Endothelial cell of umbilical vein (primary cell): ENCODE results near the gene SLIT1. TPM values are rescaled to one million over a fixed set of nuclear protein-coding genes. Genes with fewer than 3 reads are reported as not detected.

ENCODE experiments used
- BruUV-seq: library from RNA; stranded (reverse); fragments of 400-500 nt; replicated peaks from 2 replicates; lab custom pipeline; 2021; lab: Mats Ljungman, UMichigan
- CTCF ChIA-PET: fragments of 300-600, 350-600 bp; sonication (Branson Sonifier 250); formaldehyde crosslinking; loops from one replicate; lab custom pipeline; 2021; ENCODE audit warnings: antibody characterized with exemption, inconsistent platforms; lab: Charles Lee
- POLR2A ChIA-PET: fragments of 300-600, 350-600 bp; sonication (Branson Sonifier 250); formaldehyde crosslinking; loops from one replicate; lab custom pipeline; 2021; ENCODE audit warnings: antibody characterized with exemption, inconsistent platforms; lab: Charles Lee
- DNase-seq: peaks from one replicate; pipeline ENCODE4 v3.0.0-alpha.2; 2011; ENCODE audit warnings: low read depth, low spot score
- FAIRE-seq: peaks from 2 replicates; lab custom pipeline; 2011; peaks lifted over from hg19 to GRCh38; lab: Jason Lieb, UNC
- H2AFZ ChIP-seq: 2 replicates; pipeline ENCODE4 v1.6.0; 2012; ENCODE audit warnings: low read depth, low read length, control low read depth, inconsistent platforms
- H3K27ac ChIP-seq: 2 replicates; pipeline ENCODE4 v1.5.1; 2011; ENCODE audit warnings: low read depth, mild to moderate bottlenecking, control low read depth, low read length, moderate library complexity; ENCODE audit not compliant: insufficient read depth
- H3K27me3 ChIP-seq, 2 experiments: 2 replicates each; pipeline versions ENCODE4 v1.6.0 to v1.6.1; 2011; ENCODE audit warnings: low read length in 2 of 2, mixed read lengths in 1 of 2; ENCODE audit not compliant: control insufficient read depth in 2 of 2, insufficient read depth in 2 of 2
- H3K36me3 ChIP-seq, 2 experiments: 2 replicates in 1 of 2; 3 replicates in 1 of 2; pipeline ENCODE4 v1.5.1; 2011; ENCODE audit warnings: low read length in 2 of 2, mild to moderate bottlenecking in 1 of 2, moderate library complexity in 1 of 2; ENCODE audit not compliant: control insufficient read depth in 2 of 2, insufficient read depth in 2 of 2; ENCODE audit errors: extremely low read depth in 1 of 2
- H3K4me1 ChIP-seq: 3 replicates; pipeline ENCODE4 v1.5.1; 2011; ENCODE audit warnings: mild to moderate bottlenecking, low read length; ENCODE audit not compliant: control insufficient read depth, insufficient read depth; ENCODE audit errors: extremely low read depth
- H3K4me2 ChIP-seq: 2 replicates; pipeline ENCODE4 v1.6.1; 2011; ENCODE audit warnings: low read length, control low read depth, mixed read lengths; ENCODE audit not compliant: insufficient read depth
- H3K4me3 ChIP-seq, 3 experiments: fragments of 200-600 bp in 1 of 3; sonication (generic), shearing (Covaris generic) in 1 of 3; replicated peaks in 1 of 3; 2 replicates each; pipeline ENCODE4 v1.5.1; 2011 to 2016; ENCODE audit warnings: control low read depth in 3 of 3, low read length in 3 of 3, mild to moderate bottlenecking in 2 of 3, inconsistent platforms in 1 of 3, low read depth in 1 of 3, moderate library complexity in 1 of 3; ENCODE audit not compliant: insufficient read depth in 1 of 3
- H3K79me2 ChIP-seq: 2 replicates; pipeline ENCODE4 v1.6.0; 2012; ENCODE audit warnings: low read length, inconsistent platforms; ENCODE audit not compliant: control insufficient read depth, insufficient read depth
- H3K9ac ChIP-seq: replicated peaks from 2 replicates; pipeline ENCODE3; 2011; ENCODE audit warnings: low read length, control low read depth; ENCODE audit not compliant: insufficient read depth; ENCODE audit errors: extremely low read depth
- H3K9me1 ChIP-seq: replicated peaks from 3 replicates; pipeline ENCODE4 v1.6.0; 2011; ENCODE audit warnings: mild to moderate bottlenecking, low read length; ENCODE audit not compliant: control insufficient read depth, insufficient read depth; ENCODE audit errors: extremely low read depth
- H3K9me3 ChIP-seq: replicated peaks from 2 replicates; pipeline ENCODE4 v1.5.1; 2012; ENCODE audit warnings: low read length, inconsistent platforms; ENCODE audit not compliant: control insufficient read depth, insufficient read depth
- H4K20me1 ChIP-seq: replicated peaks from 2 replicates; pipeline ENCODE3; 2011; ENCODE audit warnings: mild to moderate bottlenecking, low read length; ENCODE audit not compliant: control insufficient read depth, insufficient read depth; ENCODE audit errors: extremely low read depth
- CTCF ChIP-seq, 2 donors: IDR thresholded peaks; 1 replicate in 1 of 2; 2 replicates in 1 of 2; pipeline ENCODE4 v1.5.1; 2011; ENCODE audit warnings: low read length in 2 of 2, mild to moderate bottlenecking in 2 of 2, moderate library complexity in 2 of 2, control low read depth in 1 of 2, inconsistent platforms in 1 of 2, low read depth in 1 of 2; ENCODE audit not compliant: insufficient read depth in 1 of 2; ENCODE audit errors: extremely low read depth in 1 of 2
- EZH2 ChIP-seq: IDR thresholded peaks from 2 replicates; pipeline ENCODE4 v1.6.1; 2012; ENCODE audit warnings: borderline replicate concordance, low read depth, mild to moderate bottlenecking, moderate library complexity, low read length, inconsistent platforms; ENCODE audit not compliant: severe bottlenecking
- FOS ChIP-seq: IDR thresholded peaks from 2 replicates; pipeline ENCODE4 v1.6.1; 2011; ENCODE audit warnings: mild to moderate bottlenecking, low read length, moderate library complexity, borderline replicate concordance; ENCODE audit not compliant: insufficient read depth
- GATA2 ChIP-seq: IDR thresholded peaks from 2 replicates; pipeline ENCODE4 v1.7.0; 2011; ENCODE audit warnings: low read depth, mild to moderate bottlenecking, moderate library complexity, mixed read lengths, low read length; ENCODE audit not compliant: insufficient read length, insufficient read depth
- JUN ChIP-seq: IDR thresholded peaks from 2 replicates; pipeline ENCODE4 v1.6.1; 2011; ENCODE audit warnings: borderline replicate concordance, low read depth; ENCODE audit not compliant: insufficient read length, insufficient read depth
- MAX ChIP-seq: IDR thresholded peaks from 2 replicates; pipeline ENCODE4 v1.6.1; 2011; ENCODE audit not compliant: insufficient read depth, insufficient read length
- MYC ChIP-seq: IDR thresholded peaks from one replicate; pipeline ENCODE4 v1.6.1; 2011; ENCODE audit warnings: mild to moderate bottlenecking, low read depth, low read length
- POLR2A ChIP-seq: IDR thresholded peaks from 2 replicates; pipeline ENCODE4 v1.6.1; 2012; ENCODE audit warnings: low read depth, mild to moderate bottlenecking, control low read depth, low read length
- POLR2AphosphoS5 ChIP-seq: IDR thresholded peaks from 2 replicates; pipeline ENCODE4 v1.6.1; 2012; ENCODE audit warnings: low read depth, mild to moderate bottlenecking, control low read depth, low read length, moderate library complexity; ENCODE audit not compliant: insufficient read depth
- dilution Hi-C: fragments of 300-500 bp; cut with MboI; formaldehyde crosslinking; loops from one replicate; pipeline ENCODE4 v1.15.0; 2019; ENCODE audit warnings: low sequenced_read_pairs; ENCODE audit not compliant: extremely low pct_ligation_motif_present
- intact Hi-C: fragments of 100-400 bp; cut with micrococcal nuclease; formaldehyde crosslinking; loops from one replicate; pipeline ENCODE4 v1.10.0; 2022
- polyA plus RNA-seq, 4 experiments: library from polyadenylated mRNA; depleted of rRNA in 3 of 4; stranded (reverse) in 3 of 4; unstranded in 1 of 4; fragments of >200 nt; gene quantifications; 2 replicates each; pipeline versions ENCODE4 v1.2.1 to v1.2.3, GENCODE V29; 2011 to 2012; ENCODE audit warnings: missing spikeins in 1 of 4
- total RNA-seq: library from RNA; stranded (reverse); gene quantifications from 2 replicates; pipeline ENCODE4 v1.2.3, GENCODE V29; 2021

Gene SLIT1
- total and polyA plus RNA-seq, 2 donors (not counting 3 experiments of a cell fraction or from before 2014, with no cell fraction given) = 0.04 to 0.20 TPM

GRCh38 chr10:97102441-97102840 lies 83.3 kb downstream of the SLIT1 start:
- CTCF ChIA-PET = interaction anchor here (2.2 kb wide), 1 partner anchor 30 kb away, joined by 17 read pairs; no protein-coding TSS in a partner anchor
- no peak overlapping the region for H2AFZ ChIP-seq

GRCh38 chr10:97101166-97101940 lies 84.4 kb downstream of the SLIT1 start:
- H3K79me2 ChIP-seq = no peaks in the 10 kb centered on the region
- no peaks in the 10 kb centered on the region for H3K9me1 ChIP-seq
- no peak for TF ChIP-seq EZH2
- no peak for TF ChIP-seq CTCF (IDR thresholded peaks at IDR 0.05; ENCODE audit: extremely low read depth in 1 of 2, insufficient read depth in 1 of 2, low read depth in 1 of 2, low read length in 2 of 2)
- no peak for TF ChIP-seq GATA2
- no peak for TF ChIP-seq FOS
- TF ChIP-seq POLR2AphosphoS5 = no peak
- no peak for TF ChIP-seq JUN
- TF ChIP-seq MYC = no peak
- TF ChIP-seq MAX = no peak
- TF ChIP-seq POLR2A = no peak
- no peak overlapping the region for H3K4me3 ChIP-seq
- no peak overlapping the region for H2AFZ ChIP-seq
- H3K27me3 ChIP-seq = peaks cover 0 to 15% of the 10 kb centered on the region in 2 experiments
- dilution Hi-C loops (no loop called here), intact Hi-C loops (no loop called here)
- DNase-seq (no peak), FAIRE-seq (no peak)
- H3K27ac ChIP-seq = no peak overlapping the region
- POLR2A ChIA-PET = no interaction called here
- H3K9ac ChIP-seq = no peak overlapping the region
- no peak overlapping the region for H3K4me2 ChIP-seq
- no peaks in the 10 kb centered on the region for H3K36me3 ChIP-seq
- no peaks in the 10 kb centered on the region for H3K9me3 ChIP-seq
- no peaks in the 10 kb centered on the region for H3K4me1 ChIP-seq
- no peaks in the 10 kb centered on the region for H4K20me1 ChIP-seq
- no TSS peak for BruUV-seq
- CTCF ChIA-PET = no interaction called here

More at GRCh38 chr10:97102441-97102840, 83.3 kb downstream of the SLIT1 start:
- H3K9me3 ChIP-seq = no peaks in the 10 kb centered on the region
- peaks cover 0 to 10% of the 10 kb centered on the region in 2 experiments for H3K27me3 ChIP-seq
- no peaks in the 10 kb centered on the region for H3K36me3 ChIP-seq
- DNase-seq (no peak), FAIRE-seq (no peak)
- H3K9me1 ChIP-seq = no peaks in the 10 kb centered on the region
- no peak overlapping the region for H3K4me2 ChIP-seq
- POLR2A ChIA-PET = no interaction called here
- H3K4me3 ChIP-seq = no peak overlapping the region
- no peak for TF ChIP-seq POLR2AphosphoS5
- intact Hi-C loops = no loop called here
- dilution Hi-C loops = no loop called here
- no peaks in the 10 kb centered on the region for H3K4me1 ChIP-seq
- no peak overlapping the region for H3K9ac ChIP-seq
- H4K20me1 ChIP-seq = no peaks in the 10 kb centered on the region
- BruUV-seq = no TSS peak
- H3K27ac ChIP-seq = no peak overlapping the region
- no peaks in the 10 kb centered on the region for H3K79me2 ChIP-seq
